ENCODE results near the gene KXD1. TPM values are rescaled to one million over a fixed set of nuclear protein-coding genes. Genes with fewer than 3 reads are reported as not detected.

KXD1 gene
- total RNA-seq, 4 donors from 2014 or later, result 98.1 to 117 (median 103) TPM

DNA sequence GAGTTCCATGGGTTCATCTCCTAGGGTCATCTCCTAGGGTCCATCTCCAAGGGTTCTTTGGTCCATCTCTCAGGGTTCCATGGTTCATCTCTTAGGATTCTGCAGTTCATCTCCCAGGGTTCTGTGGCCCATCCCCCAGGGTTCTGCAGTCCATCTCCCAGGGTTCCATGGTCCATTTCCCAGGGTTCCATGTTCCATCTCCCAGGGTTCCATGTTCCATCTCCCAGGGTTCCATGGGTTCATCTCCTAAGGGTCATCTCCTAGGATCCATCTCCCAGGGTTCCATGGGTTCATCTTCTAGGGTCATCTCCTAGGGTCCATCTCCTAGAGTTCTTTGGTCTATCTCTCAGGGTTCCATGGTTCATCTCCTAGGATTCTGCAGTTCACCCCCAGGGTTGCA, 59.9 kb downstream of the KXD1 start:
- Histone ChIP-seq H3K36me3 (no peaks in the 10 kb centered on the region), H3K27ac (no peak overlapping the region), H3K4me3 (replicated peaks in 1 of 3) (no peak overlapping the region), H3K4me1 (peaks cover under 1 to 7% of the 10 kb centered on the region in 2 donors), H3K9me3 (no peaks in the 10 kb centered on the region), H3K27me3 (peaks cover 14% of the 10 kb centered on the region)
- no peak for DNase-seq
- TF ChIP-seq, protein P1, sequence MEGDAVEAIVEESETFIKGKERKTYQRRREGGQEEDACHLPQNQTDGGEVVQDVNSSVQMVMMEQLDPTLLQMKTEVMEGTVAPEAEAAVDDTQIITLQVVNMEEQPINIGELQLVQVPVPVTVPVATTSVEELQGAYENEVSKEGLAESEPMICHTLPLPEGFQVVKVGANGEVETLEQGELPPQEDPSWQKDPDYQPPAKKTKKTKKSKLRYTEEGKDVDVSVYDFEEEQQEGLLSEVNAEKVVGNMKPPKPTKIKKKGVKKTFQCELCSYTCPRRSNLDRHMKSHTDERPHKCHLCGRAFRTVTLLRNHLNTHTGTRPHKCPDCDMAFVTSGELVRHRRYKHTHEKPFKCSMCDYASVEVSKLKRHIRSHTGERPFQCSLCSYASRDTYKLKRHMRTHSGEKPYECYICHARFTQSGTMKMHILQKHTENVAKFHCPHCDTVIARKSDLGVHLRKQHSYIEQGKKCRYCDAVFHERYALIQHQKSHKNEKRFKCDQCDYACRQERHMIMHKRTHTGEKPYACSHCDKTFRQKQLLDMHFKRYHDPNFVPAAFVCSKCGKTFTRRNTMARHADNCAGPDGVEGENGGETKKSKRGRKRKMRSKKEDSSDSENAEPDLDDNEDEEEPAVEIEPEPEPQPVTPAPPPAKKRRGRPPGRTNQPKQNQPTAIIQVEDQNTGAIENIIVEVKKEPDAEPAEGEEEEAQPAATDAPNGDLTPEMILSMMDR (IDR thresholded peaks at IDR 0.05), result no peak
- TF ChIP-seq POLR2A (IDR thresholded peaks at IDR 0.05), result no peak
- intact Hi-C loops (cut with DNase I), result no loop called here

DNA sequence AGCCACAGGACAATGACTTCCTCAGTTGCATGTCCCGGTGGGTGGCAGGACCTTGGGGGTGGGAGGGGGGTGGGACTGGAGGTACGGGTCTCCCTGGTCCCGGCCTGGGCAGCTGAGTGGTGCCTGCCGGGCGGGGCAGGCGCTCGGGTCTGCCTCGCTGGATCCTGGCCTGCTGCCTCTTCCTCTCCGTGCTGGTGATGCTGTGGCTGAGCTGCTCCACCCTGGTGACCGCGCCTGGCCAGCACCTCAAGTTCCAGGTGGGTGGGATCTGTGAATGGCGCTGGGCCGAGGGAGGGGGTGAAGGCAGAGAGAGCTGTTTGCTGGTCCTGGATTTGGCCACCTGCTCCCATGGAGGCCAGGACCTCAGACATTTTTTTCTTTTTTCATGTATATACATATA, 60.6 kb downstream of the KXD1 start:
- peaks cover 7% of the 10 kb centered on the region for H3K27me3 ChIP-seq
- H3K4me1 ChIP-seq, result no peaks in the 10 kb centered on the region
- no peak overlapping the region for H3K27ac ChIP-seq
- DNase-seq, result no peak
- intact Hi-C loops (cut with DNase I), result no loop called here
- no peaks in the 10 kb centered on the region for H3K36me3 ChIP-seq
- TF ChIP-seq, protein P1 (IDR thresholded peaks at IDR 0.05), result no peak
- no peak for TF ChIP-seq POLR2A (IDR thresholded peaks at IDR 0.05)
- H3K9me3 ChIP-seq, result no peaks in the 10 kb centered on the region
- no peak overlapping the region for H3K4me3 ChIP-seq (replicated peaks in 1 of 3)
- WGBS, 2 donors, result 97 to 99% methylated on average over 7 to 9 of the region's 13 CpGs

Other genes starting within 250 kb of the KXD1 start
- 100 to 1,000 TPM in 2 of 4 donors, 10 to 100 TPM in 2; 55.2 to 203 (median 140) TPM for gene LSM4, start 234.8 kb upstream of the KXD1 start, total RNA-seq
- 10 to 100 TPM; 23.5 to 44.0 (median 27.9) TPM for gene PGPEP1, start 217.3 kb upstream of the KXD1 start, total RNA-seq
- 1 to 10 TPM in 3 of 4 donors, not detected in 1; 3.7 to 9.9 (median 5.1) TPM for gene GDF15, start 171.7 kb upstream of the KXD1 start, total RNA-seq
- 1 to 10 TPM; 1.1 to 7.1 (median 2.2) TPM for gene LRRC25, start 160.2 kb upstream of the KXD1 start, total RNA-seq
- 10 to 100 TPM; 40.5 to 75.6 (median 56.1) TPM for gene SSBP4, start 138.5 kb upstream of the KXD1 start, total RNA-seq
- 10 to 100 TPM; 12.7 to 24.2 (median 22.9) TPM for gene ISYNA1, start 119.7 kb upstream of the KXD1 start, total RNA-seq
- gene ELL, start 35.8 kb upstream of the KXD1 start, total RNA-seq, result 10 to 100 TPM; 10.8 to 31.0 (median 11.5) TPM
- 100 to 1,000 TPM; 238 to 394 (median 314) TPM for gene FKBP8, start 14.3 kb upstream of the KXD1 start, total RNA-seq
- gene UBA52, start 14.0 kb downstream of the KXD1 start, total RNA-seq, result 100 to 1,000 TPM; 395 to 726 (median 521) TPM
- 100 to 1,000 TPM in 2 of 4 donors, 10 to 100 TPM in 2; 57.4 to 137 (median 101) TPM for gene REX1BD, start 30.9 kb downstream of the KXD1 start, total RNA-seq
- 100 to 1,000 TPM in 2 of 4 donors, 10 to 100 TPM in 2; 87.2 to 140 (median 101) TPM for gene CRLF1, start 48.9 kb downstream of the KXD1 start, total RNA-seq
- gene TMEM59L, start 55.0 kb downstream of the KXD1 start, total RNA-seq, result 1 to 10 TPM; 1.3 to 3.1 (median 2.3) TPM
- 10 to 100 TPM; 13.4 to 20.2 (median 15.9) TPM for gene KLHL26, start 79.2 kb downstream of the KXD1 start, total RNA-seq
- gene CRTC1, start 125.8 kb downstream of the KXD1 start, total RNA-seq, result 10 to 100 TPM; 12.3 to 15.9 (median 13.1) TPM
- 10 to 100 TPM in 1 of 4 donors, 1 to 10 TPM in 1, under 1 TPM in 2; 0.33 to 33.3 (median 1.9) TPM for gene COMP, start 233.4 kb downstream of the KXD1 start, total RNA-seq

Measured in thyroid gland (tissue), 4 donors.